ENCODE measurements around the gene PHOSPHO1.
"Not testable (repeated sequence)": the region's sequence is repeated elsewhere in the genome, so short reads cannot be mapped to it uniquely, and the experiment has no call there.

DNA sequence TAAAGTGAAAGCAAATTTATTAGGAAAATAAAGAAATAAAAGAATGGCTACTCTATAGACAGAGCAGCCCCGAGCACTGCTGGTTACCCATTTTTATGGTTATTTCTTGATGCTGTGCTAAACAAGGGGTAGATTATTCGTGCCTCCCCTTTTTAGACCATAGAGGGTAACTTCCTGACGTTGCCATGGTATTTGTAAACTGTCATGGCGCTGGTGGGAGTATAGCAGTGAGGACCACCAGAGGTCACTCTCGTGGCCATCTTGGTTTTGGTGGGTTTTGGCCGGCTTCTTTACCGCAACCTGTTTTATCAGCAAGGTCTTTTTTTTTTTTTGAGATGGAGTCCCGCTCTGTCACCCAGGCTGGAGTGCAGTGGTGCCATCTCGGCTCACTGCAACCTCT, 31.0 kb upstream of the PHOSPHO1 start:
- TF ChIP-seq, protein P1, sequence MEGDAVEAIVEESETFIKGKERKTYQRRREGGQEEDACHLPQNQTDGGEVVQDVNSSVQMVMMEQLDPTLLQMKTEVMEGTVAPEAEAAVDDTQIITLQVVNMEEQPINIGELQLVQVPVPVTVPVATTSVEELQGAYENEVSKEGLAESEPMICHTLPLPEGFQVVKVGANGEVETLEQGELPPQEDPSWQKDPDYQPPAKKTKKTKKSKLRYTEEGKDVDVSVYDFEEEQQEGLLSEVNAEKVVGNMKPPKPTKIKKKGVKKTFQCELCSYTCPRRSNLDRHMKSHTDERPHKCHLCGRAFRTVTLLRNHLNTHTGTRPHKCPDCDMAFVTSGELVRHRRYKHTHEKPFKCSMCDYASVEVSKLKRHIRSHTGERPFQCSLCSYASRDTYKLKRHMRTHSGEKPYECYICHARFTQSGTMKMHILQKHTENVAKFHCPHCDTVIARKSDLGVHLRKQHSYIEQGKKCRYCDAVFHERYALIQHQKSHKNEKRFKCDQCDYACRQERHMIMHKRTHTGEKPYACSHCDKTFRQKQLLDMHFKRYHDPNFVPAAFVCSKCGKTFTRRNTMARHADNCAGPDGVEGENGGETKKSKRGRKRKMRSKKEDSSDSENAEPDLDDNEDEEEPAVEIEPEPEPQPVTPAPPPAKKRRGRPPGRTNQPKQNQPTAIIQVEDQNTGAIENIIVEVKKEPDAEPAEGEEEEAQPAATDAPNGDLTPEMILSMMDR (IDR thresholded peaks at IDR 0.05; ENCODE audit: poor library complexity), result not testable (repeated sequence)
- not testable (repeated sequence) for TF ChIP-seq EZH2phosphoT487 (IDR thresholded peaks at IDR 0.05; ENCODE audit: low read depth, severe bottlenecking, unreplicated experiment); EZH2 (IDR thresholded peaks at IDR 0.05; ENCODE audit: borderline replicate concordance)

Data from hepatocyte (in vitro differentiated cells).